NOMO-1 treated with dmso at 0.1 percent for 144 hours (cell line): ENCODE measurements around the gene GRIA4.

ENCODE experiments used
- DNase-seq: peaks from one replicate; lab custom pipeline; 2025; ENCODE audit not compliant: unreplicated experiment; lab: John Stamatoyannopoulos, UW

Gene GRIA4

GRCh38 chr11:105636496-105636895 lies 26.6 kb downstream of the GRIA4 start:
- no peak for DNase-seq

- DNase-seq = no peak
These were observed 29.7 kb downstream of the GRIA4 start for GRCh38 chr11:105639527-105639926.

GRCh38 chr11:105641433-105641832 lies 31.6 kb downstream of the GRIA4 start:
- DNase-seq = no peak

- no peak for DNase-seq
These were observed 33.0 kb downstream of the GRIA4 start for GRCh38 chr11:105642870-105643269.

- no peak for DNase-seq
These were observed 35.1 kb downstream of the GRIA4 start for GRCh38 chr11:105644839-105645573.

- no peak for DNase-seq
These were observed 37.9 kb downstream of the GRIA4 start for GRCh38 chr11:105647780-105648179.

- DNase-seq = no peak
These were observed 38.9 kb downstream of the GRIA4 start for GRCh38 chr11:105648762-105649161.

GRCh38 chr11:105665281-105665680 lies 55.4 kb downstream of the GRIA4 start:
- DNase-seq = no peak

GRCh38 chr11:105667441-105667840 lies 57.6 kb downstream of the GRIA4 start:
- DNase-seq = no peak

- no peak for DNase-seq
These were observed 60.9 kb downstream of the GRIA4 start for GRCh38 chr11:105670811-105671210.

- peak; percentile 13 for DNase-seq
These were observed 63.2 kb downstream of the GRIA4 start for GRCh38 chr11:105673089-105673488.

GRCh38 chr11:105689631-105690030 lies 79.8 kb downstream of the GRIA4 start:
- no peak for DNase-seq

GRCh38 chr11:105690467-105690866 lies 80.6 kb downstream of the GRIA4 start:
- DNase-seq = no peak

- no peak for DNase-seq
These were observed 83.3 kb downstream of the GRIA4 start for GRCh38 chr11:105693075-105693759.

- DNase-seq = no peak
These were observed 86.1 kb downstream of the GRIA4 start for GRCh38 chr11:105696000-105696399.

- DNase-seq = no peak
These were observed 87.4 kb downstream of the GRIA4 start for GRCh38 chr11:105697291-105697690.

- DNase-seq = no peak
These were observed 89.3 kb downstream of the GRIA4 start for GRCh38 chr11:105699203-105699602.

GRCh38 chr11:105700271-105700670 lies 90.4 kb downstream of the GRIA4 start:
- DNase-seq = no peak

GRCh38 chr11:105701098-105701497 lies 91.2 kb downstream of the GRIA4 start:
- no peak for DNase-seq

- no peak for DNase-seq
These were observed 96.1 kb downstream of the GRIA4 start for GRCh38 chr11:105705786-105706530.

- DNase-seq = no peak
These were observed 103.2 kb downstream of the GRIA4 start for GRCh38 chr11:105713106-105713505.

GRCh38 chr11:105713696-105714095 lies 103.8 kb downstream of the GRIA4 start:
- DNase-seq = no peak
